GM21381 (cell line): Measurements from ENCODE around the gene PCDH9.
"Not testable (repeated sequence)": the region's sequence is repeated elsewhere in the genome, so short reads cannot be mapped to it uniquely, and the experiment has no call there.

Experiments
- ATAC-seq: cut with Tn5 transposase; IDR thresholded peaks from one replicate; pipeline ENCODE4 v1.9.1; 2021; ENCODE audit warnings: mild to moderate bottlenecking, moderate library complexity; ENCODE audit not compliant: unreplicated experiment

The PCDH9 gene

GRCh38 chr13:66322193-66322740 is 907.9 kb downstream of the PCDH9 start:
- ATAC-seq, result no peak

- no peak for ATAC-seq
Observed at GRCh38 chr13:66314911-66315310, 915.2 kb downstream of the PCDH9 start.

GRCh38 chr13:66313413-66313812 is 916.7 kb downstream of the PCDH9 start:
- no peak for ATAC-seq

GRCh38 chr13:66312312-66313087 is 917.6 kb downstream of the PCDH9 start:
- ATAC-seq, result no peak

GRCh38 chr13:66305961-66306617 is 924.0 kb downstream of the PCDH9 start:
- ATAC-seq, result no peak

GRCh38 chr13:66301482-66301881 is 928.7 kb downstream of the PCDH9 start:
- no peak for ATAC-seq

GRCh38 chr13:66301006-66301405 is 929.1 kb downstream of the PCDH9 start:
- no peak for ATAC-seq

- no peak for ATAC-seq
Observed at GRCh38 chr13:66296875-66297274, 933.3 kb downstream of the PCDH9 start.

- no peak for ATAC-seq
Observed at GRCh38 chr13:66296328-66296727, 933.8 kb downstream of the PCDH9 start.

GRCh38 chr13:66286806-66287205 is 943.3 kb downstream of the PCDH9 start:
- not testable (repeated sequence) for ATAC-seq

- no peak for ATAC-seq
Observed at GRCh38 chr13:66275416-66275815, 954.7 kb downstream of the PCDH9 start.

GRCh38 chr13:66273011-66273410 is 957.1 kb downstream of the PCDH9 start:
- no peak for ATAC-seq

- ATAC-seq, result no peak
Observed at GRCh38 chr13:66266761-66267160, 963.4 kb downstream of the PCDH9 start.

GRCh38 chr13:66266348-66266747 is 963.8 kb downstream of the PCDH9 start:
- ATAC-seq, result no peak

GRCh38 chr13:66265371-66265770 is 964.8 kb downstream of the PCDH9 start:
- ATAC-seq, result no peak

GRCh38 chr13:66264971-66265370 is 965.2 kb downstream of the PCDH9 start:
- ATAC-seq, result no peak

GRCh38 chr13:66262330-66262729 is 967.8 kb downstream of the PCDH9 start:
- no peak for ATAC-seq

- ATAC-seq, result not testable (repeated sequence)
Observed at GRCh38 chr13:66259426-66259825, 970.7 kb downstream of the PCDH9 start.
